ENCODE measurements around the gene MUS81. TPM values are rescaled to one million over a fixed set of nuclear protein-coding genes. Genes with fewer than 3 reads are reported as not detected.

Gene MUS81
- total and polyA plus RNA-seq, 2 of the 13 experiments (the other 11 are each of a cell fraction or from before 2014, with no cell fraction given) = 25.6 to 30.2 TPM

DNA sequence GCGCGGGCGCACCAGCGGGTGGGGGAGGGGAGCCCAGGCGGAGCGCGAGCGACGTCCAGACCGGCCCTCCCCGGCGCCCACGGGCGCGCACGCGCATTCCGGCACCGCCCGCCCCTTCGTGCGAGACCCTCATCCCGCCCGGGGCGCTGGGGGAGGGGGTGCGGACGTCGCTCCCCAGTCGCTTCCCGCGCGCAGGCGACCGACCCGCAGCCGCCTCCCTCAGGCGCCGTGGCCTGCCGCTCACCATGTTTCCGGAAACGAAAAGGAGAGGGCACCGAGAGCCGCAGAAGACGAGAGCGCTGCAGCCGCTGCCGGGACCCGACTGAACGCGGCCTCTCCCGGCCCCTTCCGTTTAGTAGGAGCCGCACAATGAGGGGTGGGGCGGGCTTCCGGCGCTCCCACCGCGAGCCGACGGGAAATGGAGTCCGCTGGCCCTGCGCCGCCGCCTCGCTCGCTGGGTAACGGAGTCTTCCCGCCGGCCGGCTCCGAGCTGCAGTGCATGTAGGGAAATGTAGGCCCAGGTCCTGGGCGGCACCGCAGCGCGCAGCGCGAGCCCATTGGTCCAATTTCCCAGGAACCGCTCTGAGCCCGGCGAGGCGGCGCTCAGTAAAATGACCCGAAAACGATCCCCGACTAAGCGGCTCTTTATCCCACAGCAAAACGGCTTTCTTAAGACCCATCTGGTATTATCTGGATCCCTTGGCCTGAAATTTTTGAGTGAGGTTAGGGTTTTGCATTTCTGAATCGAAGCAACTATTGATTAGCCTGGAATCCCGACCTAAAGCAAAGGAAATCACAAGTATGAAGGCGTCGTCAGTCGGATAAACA lies 2.2 kb upstream of the MUS81 start, which contains the start of gene CFL1 (continued):
- TF ChIP-seq, protein P1, sequence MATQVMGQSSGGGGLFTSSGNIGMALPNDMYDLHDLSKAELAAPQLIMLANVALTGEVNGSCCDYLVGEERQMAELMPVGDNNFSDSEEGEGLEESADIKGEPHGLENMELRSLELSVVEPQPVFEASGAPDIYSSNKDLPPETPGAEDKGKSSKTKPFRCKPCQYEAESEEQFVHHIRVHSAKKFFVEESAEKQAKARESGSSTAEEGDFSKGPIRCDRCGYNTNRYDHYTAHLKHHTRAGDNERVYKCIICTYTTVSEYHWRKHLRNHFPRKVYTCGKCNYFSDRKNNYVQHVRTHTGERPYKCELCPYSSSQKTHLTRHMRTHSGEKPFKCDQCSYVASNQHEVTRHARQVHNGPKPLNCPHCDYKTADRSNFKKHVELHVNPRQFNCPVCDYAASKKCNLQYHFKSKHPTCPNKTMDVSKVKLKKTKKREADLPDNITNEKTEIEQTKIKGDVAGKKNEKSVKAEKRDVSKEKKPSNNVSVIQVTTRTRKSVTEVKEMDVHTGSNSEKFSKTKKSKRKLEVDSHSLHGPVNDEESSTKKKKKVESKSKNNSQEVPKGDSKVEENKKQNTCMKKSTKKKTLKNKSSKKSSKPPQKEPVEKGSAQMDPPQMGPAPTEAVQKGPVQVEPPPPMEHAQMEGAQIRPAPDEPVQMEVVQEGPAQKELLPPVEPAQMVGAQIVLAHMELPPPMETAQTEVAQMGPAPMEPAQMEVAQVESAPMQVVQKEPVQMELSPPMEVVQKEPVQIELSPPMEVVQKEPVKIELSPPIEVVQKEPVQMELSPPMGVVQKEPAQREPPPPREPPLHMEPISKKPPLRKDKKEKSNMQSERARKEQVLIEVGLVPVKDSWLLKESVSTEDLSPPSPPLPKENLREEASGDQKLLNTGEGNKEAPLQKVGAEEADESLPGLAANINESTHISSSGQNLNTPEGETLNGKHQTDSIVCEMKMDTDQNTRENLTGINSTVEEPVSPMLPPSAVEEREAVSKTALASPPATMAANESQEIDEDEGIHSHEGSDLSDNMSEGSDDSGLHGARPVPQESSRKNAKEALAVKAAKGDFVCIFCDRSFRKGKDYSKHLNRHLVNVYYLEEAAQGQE (IDR thresholded peaks at IDR 0.05; ENCODE audit: borderline replicate concordance in 1 of 2, low read depth in 1 of 2, low read length in 2 of 2) = peak in 1 of 2 experiments; percentile 50; a peak in 1 of 4 replicates
- TF ChIP-seq ZFP90 (CRISPR knock-in tag; IDR thresholded peaks at IDR 0.05; ENCODE audit: borderline replicate concordance) (no peak; the same call in 1 of the 2 replicates), ZNF331 (CRISPR knock-in tag; IDR thresholded peaks at IDR 0.05) (peak; percentile 48; the same call in 1 of the 2 replicates), ARNT2 (CRISPR knock-in tag; IDR thresholded peaks at IDR 0.05; ENCODE audit: low read depth) (peak; percentile 29; the same call in 1 of the 2 replicates), PAWR (CRISPR knock-in tag; IDR thresholded peaks at IDR 0.05; ENCODE audit: borderline replicate concordance) (no peak), SAP130 (CRISPR knock-in tag; IDR thresholded peaks at IDR 0.05; ENCODE audit: low read depth) (peak; percentile 93), SNAI1 (CRISPR knock-in tag; IDR thresholded peaks at IDR 0.05; ENCODE audit: borderline replicate concordance) (peak; percentile 70; the same call in 1 of the 2 replicates), CREM (IDR thresholded peaks at IDR 0.05) (peak; percentile 91), CREM (CRISPR knock-in tag; IDR thresholded peaks at IDR 0.05) (no peak), RXRB (CRISPR knock-in tag; IDR thresholded peaks at IDR 0.05; ENCODE audit: borderline replicate concordance) (peak; percentile 66; the same call in 1 of the 2 replicates)
- TF ChIP-seq, protein P2, sequence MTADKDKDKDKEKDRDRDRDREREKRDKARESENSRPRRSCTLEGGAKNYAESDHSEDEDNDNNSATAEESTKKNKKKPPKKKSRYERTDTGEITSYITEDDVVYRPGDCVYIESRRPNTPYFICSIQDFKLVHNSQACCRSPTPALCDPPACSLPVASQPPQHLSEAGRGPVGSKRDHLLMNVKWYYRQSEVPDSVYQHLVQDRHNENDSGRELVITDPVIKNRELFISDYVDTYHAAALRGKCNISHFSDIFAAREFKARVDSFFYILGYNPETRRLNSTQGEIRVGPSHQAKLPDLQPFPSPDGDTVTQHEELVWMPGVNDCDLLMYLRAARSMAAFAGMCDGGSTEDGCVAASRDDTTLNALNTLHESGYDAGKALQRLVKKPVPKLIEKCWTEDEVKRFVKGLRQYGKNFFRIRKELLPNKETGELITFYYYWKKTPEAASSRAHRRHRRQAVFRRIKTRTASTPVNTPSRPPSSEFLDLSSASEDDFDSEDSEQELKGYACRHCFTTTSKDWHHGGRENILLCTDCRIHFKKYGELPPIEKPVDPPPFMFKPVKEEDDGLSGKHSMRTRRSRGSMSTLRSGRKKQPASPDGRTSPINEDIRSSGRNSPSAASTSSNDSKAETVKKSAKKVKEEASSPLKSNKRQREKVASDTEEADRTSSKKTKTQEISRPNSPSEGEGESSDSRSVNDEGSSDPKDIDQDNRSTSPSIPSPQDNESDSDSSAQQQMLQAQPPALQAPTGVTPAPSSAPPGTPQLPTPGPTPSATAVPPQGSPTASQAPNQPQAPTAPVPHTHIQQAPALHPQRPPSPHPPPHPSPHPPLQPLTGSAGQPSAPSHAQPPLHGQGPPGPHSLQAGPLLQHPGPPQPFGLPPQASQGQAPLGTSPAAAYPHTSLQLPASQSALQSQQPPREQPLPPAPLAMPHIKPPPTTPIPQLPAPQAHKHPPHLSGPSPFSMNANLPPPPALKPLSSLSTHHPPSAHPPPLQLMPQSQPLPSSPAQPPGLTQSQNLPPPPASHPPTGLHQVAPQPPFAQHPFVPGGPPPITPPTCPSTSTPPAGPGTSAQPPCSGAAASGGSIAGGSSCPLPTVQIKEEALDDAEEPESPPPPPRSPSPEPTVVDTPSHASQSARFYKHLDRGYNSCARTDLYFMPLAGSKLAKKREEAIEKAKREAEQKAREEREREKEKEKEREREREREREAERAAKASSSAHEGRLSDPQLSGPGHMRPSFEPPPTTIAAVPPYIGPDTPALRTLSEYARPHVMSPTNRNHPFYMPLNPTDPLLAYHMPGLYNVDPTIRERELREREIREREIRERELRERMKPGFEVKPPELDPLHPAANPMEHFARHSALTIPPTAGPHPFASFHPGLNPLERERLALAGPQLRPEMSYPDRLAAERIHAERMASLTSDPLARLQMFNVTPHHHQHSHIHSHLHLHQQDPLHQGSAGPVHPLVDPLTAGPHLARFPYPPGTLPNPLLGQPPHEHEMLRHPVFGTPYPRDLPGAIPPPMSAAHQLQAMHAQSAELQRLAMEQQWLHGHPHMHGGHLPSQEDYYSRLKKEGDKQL (CRISPR knock-in tag; IDR thresholded peaks at IDR 0.05; ENCODE audit: low read depth) = 0 out of 2 replicates have a peak, but pooled peaks have one; percentile 30
- TF ChIP-seq, protein P3, sequence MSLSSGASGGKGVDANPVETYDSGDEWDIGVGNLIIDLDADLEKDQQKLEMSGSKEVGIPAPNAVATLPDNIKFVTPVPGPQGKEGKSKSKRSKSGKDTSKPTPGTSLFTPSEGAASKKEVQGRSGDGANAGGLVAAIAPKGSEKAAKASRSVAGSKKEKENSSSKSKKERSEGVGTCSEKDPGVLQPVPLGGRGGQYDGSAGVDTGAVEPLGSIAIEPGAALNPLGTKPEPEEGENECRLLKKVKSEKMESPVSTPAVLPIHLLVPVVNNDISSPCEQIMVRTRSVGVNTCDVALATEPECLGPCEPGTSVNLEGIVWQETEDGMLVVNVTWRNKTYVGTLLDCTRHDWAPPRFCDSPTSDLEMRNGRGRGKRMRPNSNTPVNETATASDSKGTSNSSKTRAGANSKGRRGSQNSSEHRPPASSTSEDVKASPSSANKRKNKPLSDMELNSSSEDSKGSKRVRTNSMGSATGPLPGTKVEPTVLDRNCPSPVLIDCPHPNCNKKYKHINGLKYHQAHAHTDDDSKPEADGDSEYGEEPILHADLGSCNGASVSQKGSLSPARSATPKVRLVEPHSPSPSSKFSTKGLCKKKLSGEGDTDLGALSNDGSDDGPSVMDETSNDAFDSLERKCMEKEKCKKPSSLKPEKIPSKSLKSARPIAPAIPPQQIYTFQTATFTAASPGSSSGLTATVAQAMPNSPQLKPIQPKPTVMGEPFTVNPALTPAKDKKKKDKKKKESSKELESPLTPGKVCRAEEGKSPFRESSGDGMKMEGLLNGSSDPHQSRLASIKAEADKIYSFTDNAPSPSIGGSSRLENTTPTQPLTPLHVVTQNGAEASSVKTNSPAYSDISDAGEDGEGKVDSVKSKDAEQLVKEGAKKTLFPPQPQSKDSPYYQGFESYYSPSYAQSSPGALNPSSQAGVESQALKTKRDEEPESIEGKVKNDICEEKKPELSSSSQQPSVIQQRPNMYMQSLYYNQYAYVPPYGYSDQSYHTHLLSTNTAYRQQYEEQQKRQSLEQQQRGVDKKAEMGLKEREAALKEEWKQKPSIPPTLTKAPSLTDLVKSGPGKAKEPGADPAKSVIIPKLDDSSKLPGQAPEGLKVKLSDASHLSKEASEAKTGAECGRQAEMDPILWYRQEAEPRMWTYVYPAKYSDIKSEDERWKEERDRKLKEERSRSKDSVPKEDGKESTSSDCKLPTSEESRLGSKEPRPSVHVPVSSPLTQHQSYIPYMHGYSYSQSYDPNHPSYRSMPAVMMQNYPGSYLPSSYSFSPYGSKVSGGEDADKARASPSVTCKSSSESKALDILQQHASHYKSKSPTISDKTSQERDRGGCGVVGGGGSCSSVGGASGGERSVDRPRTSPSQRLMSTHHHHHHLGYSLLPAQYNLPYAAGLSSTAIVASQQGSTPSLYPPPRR (CRISPR knock-in tag; IDR thresholded peaks at IDR 0.05; ENCODE audit: borderline replicate concordance) = peak; percentile 41; the same call in 1 of the 2 replicates
- TF ChIP-seq, protein P4, sequence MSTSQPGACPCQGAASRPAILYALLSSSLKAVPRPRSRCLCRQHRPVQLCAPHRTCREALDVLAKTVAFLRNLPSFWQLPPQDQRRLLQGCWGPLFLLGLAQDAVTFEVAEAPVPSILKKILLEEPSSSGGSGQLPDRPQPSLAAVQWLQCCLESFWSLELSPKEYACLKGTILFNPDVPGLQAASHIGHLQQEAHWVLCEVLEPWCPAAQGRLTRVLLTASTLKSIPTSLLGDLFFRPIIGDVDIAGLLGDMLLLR (CRISPR knock-in tag; IDR thresholded peaks at IDR 0.05) = peak; percentile 91

Measured in HepG2 (cell line).